GM19239 (cell line): ENCODE results near the gene NR2F6.

Source experiments
- DNase-seq: peaks from one replicate; pipeline ENCODE4 v3.0.0; 2011; ENCODE audit warnings: low spot score; ENCODE audit not compliant: insufficient read length
- FAIRE-seq: peaks from 2 replicates; lab custom pipeline; 2011; peaks lifted over from hg19 to GRCh38; lab: Jason Lieb, UNC

NR2F6 gene

GRCh38 chr19:17242431-17243208 is 3.1 kb downstream of the NR2F6 start:
- FAIRE-seq (no peak), DNase-seq (no peak)

GRCh38 chr19:17240826-17241399 is 4.8 kb downstream of the NR2F6 start:
- FAIRE-seq (no peak), DNase-seq (no peak)

DNA sequence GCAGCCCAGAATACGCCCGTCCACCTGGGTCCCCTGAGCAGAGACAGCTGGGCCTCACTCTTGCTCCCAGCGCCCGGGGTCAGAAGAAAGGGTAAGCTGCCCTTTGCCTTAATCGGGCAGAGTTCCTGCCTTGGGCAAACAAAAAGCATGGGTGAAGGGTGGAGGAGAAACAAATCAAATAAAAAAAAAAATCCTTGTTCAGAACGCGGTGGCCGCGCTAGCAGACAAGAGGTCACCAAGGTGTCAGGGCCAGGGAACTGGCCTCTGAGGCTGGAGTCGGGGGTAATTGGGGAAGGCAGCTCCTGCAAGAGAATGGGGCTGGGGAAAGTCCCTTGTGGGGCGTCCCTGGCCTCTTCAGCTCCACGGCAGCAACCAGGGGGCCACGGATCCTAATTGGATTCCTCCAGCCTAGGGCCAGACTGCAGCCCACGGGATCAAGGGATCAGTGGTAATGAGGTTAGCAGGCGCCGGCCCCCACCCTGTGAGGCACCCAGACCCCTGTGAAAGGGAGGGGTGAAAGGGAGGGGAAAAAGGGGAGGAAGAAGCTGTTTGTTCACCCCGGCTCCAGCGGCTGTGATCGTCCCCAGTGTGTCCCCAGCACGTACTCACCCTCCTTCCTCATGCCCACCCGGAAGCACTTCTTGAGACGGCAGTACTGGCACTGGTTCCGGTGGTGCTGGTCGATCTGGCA is 5.5 kb downstream of the NR2F6 start:
- FAIRE-seq (no peak), DNase-seq (no peak)

- no peak for FAIRE-seq
Observed at GRCh38 chr19:17237747-17238706, 7.7 kb downstream of the NR2F6 start.

DNA sequence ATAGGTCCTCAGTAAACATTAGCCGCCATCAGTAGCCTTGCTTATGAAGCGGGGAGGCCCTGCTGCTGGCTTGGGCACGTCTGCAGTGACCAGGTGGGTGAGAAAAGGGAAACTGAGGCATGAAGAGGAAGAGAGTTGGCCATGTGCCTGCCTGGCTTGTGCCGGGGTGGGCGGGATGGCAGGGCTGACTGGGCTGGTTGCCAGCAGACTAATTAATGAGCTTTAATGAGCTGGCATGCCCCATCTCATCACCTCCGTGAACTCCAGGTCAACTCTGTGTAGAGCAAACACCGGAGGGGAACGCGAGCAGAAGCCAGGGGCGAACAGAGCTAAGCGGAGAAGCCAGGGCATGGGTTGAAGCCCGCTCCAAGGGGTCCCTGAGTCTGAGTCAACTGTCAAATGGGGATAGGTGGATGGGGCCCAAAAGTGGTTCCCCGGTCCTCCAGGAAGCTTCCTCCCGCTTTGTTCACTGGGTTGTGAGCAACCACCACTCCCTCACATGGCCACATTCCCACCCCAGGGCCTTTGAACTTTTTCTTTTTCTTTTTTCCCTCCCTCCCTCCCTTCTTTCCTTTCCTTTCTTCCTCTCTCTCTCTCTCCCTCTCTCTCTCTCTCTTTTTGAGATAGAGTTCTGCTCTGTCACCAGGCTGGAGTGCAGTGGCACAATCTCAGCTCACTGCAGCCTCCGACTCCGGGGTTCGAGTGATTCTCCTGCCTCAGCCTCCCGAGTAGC is 8.7 kb downstream of the NR2F6 start:
- DNase-seq (no peak), FAIRE-seq (no peak)

More at GRCh38 chr19:17237747-17238706, 7.7 kb downstream of the NR2F6 start:
- DNase-seq = no peak

- FAIRE-seq = no peak
- no peak for DNase-seq
Observed at GRCh38 chr19:17235971-17236777, 9.5 kb downstream of the NR2F6 start.

- DNase-seq (peak; percentile 84), FAIRE-seq (no peak)
Observed at GRCh38 chr19:17235300-17235970, 10.3 kb downstream of the NR2F6 start.

- DNase-seq = peak; percentile 77
- peak; percentile 87 for FAIRE-seq
Observed at GRCh38 chr19:17234911-17235299, 10.8 kb downstream of the NR2F6 start.

- DNase-seq = no peak
- no peak for FAIRE-seq
Observed at GRCh38 chr19:17232258-17232657, 13.5 kb downstream of the NR2F6 start.

DNA sequence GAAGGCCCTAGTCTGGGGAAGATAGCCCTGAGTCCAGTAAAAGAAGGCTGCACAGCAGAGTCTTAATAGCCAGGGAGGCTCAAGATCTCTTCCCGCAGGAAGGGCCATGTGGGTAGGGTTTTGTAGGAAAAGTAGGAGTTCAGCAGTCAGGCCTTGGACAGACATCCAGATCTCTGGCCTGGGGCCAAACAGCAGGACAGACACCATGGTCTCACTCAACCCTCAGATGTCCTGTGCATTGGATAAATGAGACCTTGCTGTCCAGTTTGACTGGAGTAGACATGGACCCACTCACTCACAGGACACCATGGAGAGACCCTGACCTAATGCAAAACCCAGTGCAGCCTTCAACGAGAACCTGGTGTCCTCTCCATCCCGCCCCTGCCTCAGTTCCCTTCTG is 15.8 kb downstream of the NR2F6 start:
- FAIRE-seq (no peak), DNase-seq (no peak)

DNA sequence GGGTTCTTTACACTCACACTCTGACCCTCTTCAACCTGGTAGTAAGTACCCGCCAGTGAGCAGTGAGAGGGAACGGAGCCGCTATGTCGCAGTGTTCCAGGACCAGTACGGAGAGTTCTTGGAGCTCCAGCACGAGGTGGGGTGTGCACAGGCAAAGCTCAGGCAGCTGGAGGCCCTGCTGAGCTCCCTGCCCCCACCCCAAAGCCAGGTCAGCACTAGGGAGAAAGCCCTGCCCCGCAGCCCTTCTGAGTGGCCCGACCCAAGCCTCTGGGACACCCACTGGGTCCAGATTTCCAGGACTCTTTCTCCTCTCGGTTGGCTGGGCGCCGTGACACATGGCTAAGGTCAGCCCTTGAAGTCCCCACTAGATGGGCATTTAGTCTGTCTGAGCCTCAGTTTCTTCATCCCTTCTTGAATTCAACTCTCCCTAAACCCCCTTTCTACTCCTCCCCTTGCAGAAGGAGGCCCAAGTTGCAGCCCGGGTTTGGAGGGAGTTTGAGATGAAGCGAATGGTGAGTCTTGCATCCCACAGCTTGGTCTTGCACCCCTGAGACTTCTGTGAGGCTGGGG is 17.8 kb downstream of the NR2F6 start:
- no peak for DNase-seq
- FAIRE-seq = no peak

DNA sequence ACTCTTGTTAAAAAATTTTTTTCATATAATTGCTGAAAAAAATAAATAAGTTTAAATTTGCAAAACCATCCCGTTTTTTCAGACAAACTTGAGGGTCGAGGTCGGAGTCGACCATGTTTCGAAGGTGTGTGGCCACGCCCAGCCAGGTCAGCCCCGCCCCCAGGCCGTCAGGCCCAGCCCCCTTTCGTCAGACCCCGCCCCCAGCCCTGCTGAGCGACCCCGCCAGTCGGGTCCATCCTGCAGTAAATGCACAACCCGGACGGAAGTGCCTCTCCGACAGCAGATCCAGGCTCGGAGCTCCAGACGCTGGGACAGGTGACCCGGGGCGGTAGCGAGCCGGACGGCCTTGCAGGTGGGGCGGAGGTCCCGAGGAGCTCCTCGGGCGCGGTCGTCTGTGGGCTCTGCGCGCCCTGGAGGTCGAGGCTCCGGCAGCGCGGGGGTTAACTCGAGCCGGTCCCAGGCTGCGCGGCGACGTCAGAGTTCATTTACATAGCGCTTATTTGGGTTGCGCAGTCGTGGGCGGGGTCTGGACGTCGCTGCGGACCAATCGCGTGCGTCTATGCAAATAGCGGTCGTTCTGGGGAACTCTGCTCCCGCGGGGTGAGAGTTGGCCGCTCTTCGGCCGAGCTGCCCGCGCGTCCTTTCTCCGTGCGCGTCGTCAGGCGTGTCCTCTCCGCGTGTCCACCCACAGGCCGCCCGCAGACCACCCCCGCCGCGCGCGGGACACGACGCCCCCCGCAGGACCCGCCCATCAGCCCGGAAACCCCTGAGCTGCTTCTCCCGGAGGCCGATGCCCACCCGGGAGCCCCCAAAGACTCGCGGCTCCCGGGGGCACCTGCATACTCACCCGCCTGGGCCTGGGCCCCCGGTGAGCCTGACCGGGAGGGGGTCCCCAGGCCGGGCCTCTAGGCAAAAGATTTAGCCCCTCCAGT is 19.5 kb downstream of the NR2F6 start, which contains the start of gene OCEL1:
TSS of gene OCEL1 (plus strand) at position 225 of the 932 bp plus-strand sequence. CDS start at position 247, 22 bp downstream.
- FAIRE-seq = peak; percentile 96
- DNase-seq = peak; percentile 92

DNA sequence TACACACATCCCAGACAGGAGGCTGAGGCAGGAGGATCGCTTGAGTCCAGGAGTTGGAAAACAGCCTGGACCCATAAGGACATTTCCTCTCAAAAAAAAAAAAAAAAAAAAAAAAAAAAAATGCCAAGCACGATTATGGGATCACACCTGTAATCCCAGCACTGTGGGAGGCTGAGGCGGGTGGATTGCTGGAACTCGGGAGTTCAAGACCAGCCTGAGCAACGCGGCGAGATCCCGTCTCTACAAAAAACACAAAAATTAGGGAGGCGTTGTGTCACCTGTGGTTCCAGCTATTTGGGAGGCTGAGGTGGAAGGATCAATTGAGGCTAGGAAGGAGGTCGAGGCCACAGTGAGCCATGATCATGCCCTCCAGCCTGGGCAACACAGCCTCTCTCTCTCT is 20.7 kb downstream of the NR2F6 start:
- DNase-seq = no peak
- FAIRE-seq = no peak

DNA sequence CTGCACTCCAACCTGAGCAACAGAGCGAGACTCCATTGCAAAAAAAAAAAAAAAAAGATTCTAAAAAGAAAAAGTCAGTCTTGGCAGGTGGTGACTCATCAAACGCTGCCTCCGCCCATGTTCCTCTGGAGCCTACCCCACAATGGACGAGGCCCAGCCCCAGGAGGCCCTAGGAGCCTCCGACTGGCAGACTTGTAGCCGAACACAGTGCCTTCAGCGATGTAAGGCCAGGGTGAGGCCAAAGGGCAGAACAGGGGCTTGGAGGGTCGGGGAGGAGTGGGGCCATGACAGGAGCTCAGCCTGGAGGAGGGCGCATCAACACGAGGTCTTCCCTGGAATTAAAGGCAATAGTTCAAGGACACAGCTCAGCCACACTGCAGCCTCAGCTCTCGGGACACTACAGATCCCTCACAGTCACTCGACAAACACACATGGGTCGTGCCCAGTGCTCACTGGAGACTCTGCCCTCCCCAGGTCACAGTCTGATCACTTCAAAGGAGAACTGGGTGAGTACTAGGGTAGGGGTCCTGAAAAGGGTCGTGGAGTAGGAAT is 25.4 kb downstream of the NR2F6 start:
- FAIRE-seq (no peak), DNase-seq (no peak)

DNA sequence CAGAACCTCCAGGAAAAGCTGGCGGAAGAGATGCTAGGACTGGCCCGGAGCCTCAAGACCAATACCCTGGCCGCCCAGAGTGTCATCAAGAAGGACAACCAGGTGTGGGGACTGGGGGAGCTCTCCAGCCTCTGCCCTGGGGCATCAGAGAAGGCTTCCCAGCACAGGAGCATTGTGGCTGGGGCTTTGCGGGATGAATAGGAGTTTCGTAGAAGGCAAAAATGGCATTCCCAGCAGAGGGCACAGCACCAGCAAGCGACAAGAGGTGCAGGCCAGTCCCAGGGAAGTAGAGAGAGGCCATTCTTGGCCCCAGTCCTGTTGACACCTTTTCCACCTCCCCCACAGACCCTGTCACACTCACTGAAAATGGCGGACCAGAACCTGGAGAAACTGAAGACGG is 26.4 kb downstream of the NR2F6 start:
- FAIRE-seq = no peak

DNA sequence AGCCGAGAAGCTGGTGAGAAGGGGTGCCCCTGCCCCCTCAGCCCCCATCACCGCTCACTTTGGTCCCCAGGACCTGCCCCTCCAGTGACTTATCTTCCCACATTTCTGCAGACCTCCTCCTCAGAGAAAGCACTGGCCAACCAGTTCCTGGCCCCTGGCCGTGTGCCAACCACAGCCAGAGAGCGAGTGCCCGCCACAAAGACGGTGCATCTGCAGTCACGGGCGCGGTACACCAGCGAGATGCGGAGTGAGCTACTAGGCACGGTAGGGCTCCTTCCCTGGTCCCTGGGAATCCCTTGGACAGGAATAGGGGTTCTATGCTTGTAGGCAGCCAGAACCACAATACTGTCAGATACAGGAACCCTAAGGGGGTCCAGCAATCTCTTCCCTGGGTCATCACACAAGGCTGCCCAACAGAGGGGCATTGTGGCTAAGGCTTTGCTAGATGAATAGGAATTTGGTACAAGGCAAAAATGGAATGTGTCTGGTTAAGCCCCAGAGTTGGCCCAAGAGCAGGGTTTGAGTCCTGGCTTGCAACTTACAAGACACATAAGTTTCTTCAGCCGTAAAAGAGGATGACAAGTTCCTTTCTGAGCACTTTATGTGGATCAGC is 29.6 kb downstream of the NR2F6 start:
- no peak for FAIRE-seq
- no peak for DNase-seq

More for the DNA sequence above, 26.4 kb downstream of the NR2F6 start:
- no peak for DNase-seq
